ENCODE measurements around the gene ZNF358.

The ZNF358 gene

GRCh38 chr19:7524992-7525739 is 9.3 kb downstream of the ZNF358 start:
- Histone ChIP-seq H3K9me2 (replicated peaks; ENCODE audit: control insufficient read depth, low read length) (no peaks in the 10 kb centered on the region), H3K9me3 (ENCODE audit: control insufficient read depth, insufficient read depth, low read length) (no peaks in the 10 kb centered on the region), H4K20me1 (ENCODE audit: control insufficient read depth, insufficient read depth, low read depth, low read length) (no peaks in the 10 kb centered on the region), H3K27ac (ENCODE audit: low read depth, low read length) (no peak overlapping the region), H3K27me3 (ENCODE audit: control insufficient read depth, low read length) (0 out of 2 replicates have a peak, but pooled peaks cover 4% of the 10 kb centered on the region), H3K79me2 (ENCODE audit: control insufficient read depth, low read length) (no peaks in the 10 kb centered on the region), H3K4me3 (ENCODE audit: low read length) (no peak overlapping the region), H3K4me2 (ENCODE audit: low read length) (no peak overlapping the region), H3K36me3 (ENCODE audit: control insufficient read depth, low read length) (no peaks in the 10 kb centered on the region), H3K4me1 (ENCODE audit: control insufficient read depth, low read length) (peaks cover 14% of the 10 kb centered on the region), H3F3A (ENCODE audit: control insufficient read depth, insufficient read depth) (no peaks in the 10 kb centered on the region)
- TF ChIP-seq, protein P1, sequence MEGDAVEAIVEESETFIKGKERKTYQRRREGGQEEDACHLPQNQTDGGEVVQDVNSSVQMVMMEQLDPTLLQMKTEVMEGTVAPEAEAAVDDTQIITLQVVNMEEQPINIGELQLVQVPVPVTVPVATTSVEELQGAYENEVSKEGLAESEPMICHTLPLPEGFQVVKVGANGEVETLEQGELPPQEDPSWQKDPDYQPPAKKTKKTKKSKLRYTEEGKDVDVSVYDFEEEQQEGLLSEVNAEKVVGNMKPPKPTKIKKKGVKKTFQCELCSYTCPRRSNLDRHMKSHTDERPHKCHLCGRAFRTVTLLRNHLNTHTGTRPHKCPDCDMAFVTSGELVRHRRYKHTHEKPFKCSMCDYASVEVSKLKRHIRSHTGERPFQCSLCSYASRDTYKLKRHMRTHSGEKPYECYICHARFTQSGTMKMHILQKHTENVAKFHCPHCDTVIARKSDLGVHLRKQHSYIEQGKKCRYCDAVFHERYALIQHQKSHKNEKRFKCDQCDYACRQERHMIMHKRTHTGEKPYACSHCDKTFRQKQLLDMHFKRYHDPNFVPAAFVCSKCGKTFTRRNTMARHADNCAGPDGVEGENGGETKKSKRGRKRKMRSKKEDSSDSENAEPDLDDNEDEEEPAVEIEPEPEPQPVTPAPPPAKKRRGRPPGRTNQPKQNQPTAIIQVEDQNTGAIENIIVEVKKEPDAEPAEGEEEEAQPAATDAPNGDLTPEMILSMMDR (IDR thresholded peaks at IDR 0.05; ENCODE audit: low read depth, low read length, poor library complexity, severe bottlenecking): no peak
- TF ChIP-seq EZH2phosphoT487 (IDR thresholded peaks at IDR 0.05; ENCODE audit: borderline replicate concordance, low read length): no peak

DNA sequence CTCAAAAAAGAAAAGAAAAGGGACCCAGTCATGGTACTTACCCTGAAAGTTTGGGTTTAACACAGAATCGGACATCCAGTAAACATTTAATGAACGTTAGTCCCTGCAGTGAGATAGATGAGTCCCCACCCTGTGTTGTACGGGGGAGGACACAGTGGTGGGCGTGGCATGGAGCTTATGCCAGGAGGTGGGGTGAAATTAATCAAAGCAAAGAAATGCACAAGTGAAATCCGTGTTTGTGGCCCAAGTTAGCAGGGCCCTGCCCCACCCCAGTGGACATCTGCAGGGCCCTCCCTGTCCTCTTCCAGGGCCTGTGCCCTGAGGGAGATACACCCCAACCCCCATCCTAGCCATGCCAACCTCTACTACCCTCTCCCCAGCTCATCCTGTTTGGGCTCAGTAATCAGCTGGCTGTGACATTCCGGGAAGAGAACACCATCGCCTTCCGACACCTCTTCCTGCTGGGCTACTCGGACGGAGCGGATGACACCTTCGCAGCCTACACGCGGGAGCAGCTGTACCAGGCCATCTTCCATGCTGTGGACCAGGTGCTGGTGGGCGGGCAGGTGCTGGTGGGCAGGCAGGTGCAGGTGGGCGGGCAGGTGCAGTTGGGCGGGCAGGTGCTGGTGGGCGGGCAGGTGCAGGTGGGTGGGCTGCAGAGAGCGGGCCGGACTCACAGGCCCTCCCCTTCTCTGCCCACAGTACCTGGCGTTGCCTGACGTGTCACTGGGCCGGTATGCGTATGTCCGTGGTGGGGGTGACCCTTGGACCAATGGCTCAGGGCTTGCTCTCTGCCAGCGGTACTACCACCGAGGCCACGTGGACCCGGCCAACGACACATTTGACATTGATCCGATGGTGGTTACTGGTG is 10.4 kb downstream of the ZNF358 start:
- no peak overlapping the region for H3K4me3 ChIP-seq (ENCODE audit: low read length)
- no peaks in the 10 kb centered on the region for H3K79me2 ChIP-seq (ENCODE audit: control insufficient read depth, low read length)
- no peaks in the 10 kb centered on the region for H3K9me2 ChIP-seq (replicated peaks; ENCODE audit: control insufficient read depth, low read length)
- no peaks in the 10 kb centered on the region for H3F3A ChIP-seq (ENCODE audit: control insufficient read depth, insufficient read depth)
- H3K27ac ChIP-seq (ENCODE audit: low read depth, low read length): no peak overlapping the region
- H3K27me3 ChIP-seq (ENCODE audit: control insufficient read depth, low read length): 0 out of 2 replicates have a peak, but pooled peaks cover 4% of the 10 kb centered on the region
- H3K9me3 ChIP-seq (ENCODE audit: control insufficient read depth, insufficient read depth, low read length): no peaks in the 10 kb centered on the region
- no peaks in the 10 kb centered on the region for H4K20me1 ChIP-seq (ENCODE audit: control insufficient read depth, insufficient read depth, low read depth, low read length)
- no peak overlapping the region for H3K4me2 ChIP-seq (ENCODE audit: low read length)
- no peak for TF ChIP-seq EZH2phosphoT487 (IDR thresholded peaks at IDR 0.05; ENCODE audit: borderline replicate concordance, low read length)
- TF ChIP-seq, protein P1 (IDR thresholded peaks at IDR 0.05; ENCODE audit: low read depth, low read length, poor library complexity, severe bottlenecking): no peak
- peaks cover 14% of the 10 kb centered on the region for H3K4me1 ChIP-seq (ENCODE audit: control insufficient read depth, low read length)
- no peaks in the 10 kb centered on the region for H3K36me3 ChIP-seq (ENCODE audit: control insufficient read depth, low read length)

DNA sequence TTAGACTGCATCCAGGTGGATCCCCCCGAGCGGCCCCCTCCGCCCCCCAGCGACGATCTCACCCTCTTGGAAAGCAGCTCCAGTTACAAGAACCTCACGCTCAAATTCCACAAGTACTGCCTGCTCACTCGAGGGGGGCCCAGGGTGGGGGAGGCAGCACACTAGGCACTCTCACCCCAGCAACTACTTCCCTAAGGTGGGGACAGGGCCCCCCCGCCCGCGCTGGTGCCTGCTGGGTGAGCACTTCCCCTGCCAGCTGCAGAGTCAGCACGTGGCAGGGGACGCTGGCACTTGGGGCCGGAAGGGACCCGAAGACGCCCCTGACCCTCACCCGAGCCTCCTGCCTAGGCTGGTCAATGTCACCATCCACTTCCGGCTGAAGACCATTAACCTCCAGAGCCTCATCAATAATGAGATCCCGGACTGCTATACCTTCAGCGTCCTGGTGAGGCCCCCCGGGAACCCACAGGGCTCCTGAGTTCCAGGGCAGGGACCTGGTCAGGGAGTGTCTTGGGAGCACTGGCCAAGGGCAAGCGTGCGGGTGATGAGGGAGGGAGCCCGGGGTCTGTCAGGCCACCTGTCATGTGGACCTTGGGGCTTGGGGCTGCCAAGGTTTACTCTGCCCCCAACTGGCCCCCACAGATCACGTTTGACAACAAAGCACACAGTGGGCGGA is 11.8 kb downstream of the ZNF358 start:
- Histone ChIP-seq H3K9me3 (ENCODE audit: control insufficient read depth, insufficient read depth, low read length) (no peaks in the 10 kb centered on the region), H4K20me1 (ENCODE audit: control insufficient read depth, insufficient read depth, low read depth, low read length) (no peaks in the 10 kb centered on the region), H3K9me2 (replicated peaks; ENCODE audit: control insufficient read depth, low read length) (no peaks in the 10 kb centered on the region), H3K36me3 (ENCODE audit: control insufficient read depth, low read length) (no peaks in the 10 kb centered on the region), H3K79me2 (ENCODE audit: control insufficient read depth, low read length) (no peaks in the 10 kb centered on the region), H3K4me2 (ENCODE audit: low read length) (no peak overlapping the region), H3K4me1 (ENCODE audit: control insufficient read depth, low read length) (peaks cover 7% of the 10 kb centered on the region), H3K27ac (ENCODE audit: low read depth, low read length) (no peak overlapping the region), H3K27me3 (ENCODE audit: control insufficient read depth, low read length) (0 out of 2 replicates have a peak, but pooled peaks cover 4% of the 10 kb centered on the region), H3F3A (ENCODE audit: control insufficient read depth, insufficient read depth) (no peaks in the 10 kb centered on the region), H3K4me3 (ENCODE audit: low read length) (no peak overlapping the region)
- TF ChIP-seq EZH2phosphoT487 (IDR thresholded peaks at IDR 0.05; ENCODE audit: borderline replicate concordance, low read length): no peak
- TF ChIP-seq, protein P1 (IDR thresholded peaks at IDR 0.05; ENCODE audit: low read depth, low read length, poor library complexity, severe bottlenecking): no peak

Measured in DOHH2 (cell line).